Islet precursor cell (in vitro differentiated cells): ENCODE results near the gene ALAS1.

ENCODE experiments used
- DNase-seq: peaks from one replicate; pipeline ENCODE4 v3.0.0-alpha.2; 2018

ALAS1 gene

DNA sequence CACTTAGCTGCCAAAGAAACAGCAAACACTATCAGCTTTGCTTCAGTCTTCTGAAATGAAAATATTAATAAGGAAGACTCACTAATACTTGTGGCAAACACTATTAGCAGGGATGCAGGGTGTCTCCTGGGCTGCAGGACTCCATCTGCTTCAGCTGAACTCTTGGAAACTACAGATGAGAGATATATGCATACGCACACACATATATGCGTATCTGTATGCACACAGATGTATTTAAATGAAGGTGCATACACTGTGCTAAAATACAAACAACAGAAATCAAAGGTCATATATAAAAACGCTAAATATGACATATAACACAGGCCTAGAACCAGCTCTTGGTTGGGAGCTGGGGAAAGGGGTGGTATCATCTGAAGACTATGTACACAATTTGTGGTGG lies 58.2 kb downstream of the ALAS1 start:
- DNase-seq = no peak

GRCh38 chr3:52256622-52257021 lies 58.7 kb downstream of the ALAS1 start:
- no peak for DNase-seq

DNA sequence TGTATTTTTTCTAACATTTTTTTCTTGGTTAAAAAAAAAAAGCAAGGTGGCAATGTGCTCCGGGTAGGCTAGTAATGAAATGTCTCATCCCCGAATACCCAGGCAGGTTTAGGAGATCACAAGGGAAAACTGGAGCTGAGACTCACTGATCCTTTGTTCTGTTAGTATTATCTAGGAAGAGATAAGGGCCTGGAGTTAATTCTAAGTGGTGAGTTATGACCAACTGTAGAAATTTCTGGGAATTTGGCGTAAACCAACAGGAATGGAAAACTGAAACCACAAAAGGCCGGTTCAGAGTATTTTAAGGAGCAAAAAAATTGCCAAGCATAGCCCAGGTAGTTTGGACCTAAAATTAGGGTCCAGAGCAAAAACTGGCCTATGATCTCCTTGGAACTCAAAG lies 60.0 kb downstream of the ALAS1 start:
- no peak for DNase-seq

DNA sequence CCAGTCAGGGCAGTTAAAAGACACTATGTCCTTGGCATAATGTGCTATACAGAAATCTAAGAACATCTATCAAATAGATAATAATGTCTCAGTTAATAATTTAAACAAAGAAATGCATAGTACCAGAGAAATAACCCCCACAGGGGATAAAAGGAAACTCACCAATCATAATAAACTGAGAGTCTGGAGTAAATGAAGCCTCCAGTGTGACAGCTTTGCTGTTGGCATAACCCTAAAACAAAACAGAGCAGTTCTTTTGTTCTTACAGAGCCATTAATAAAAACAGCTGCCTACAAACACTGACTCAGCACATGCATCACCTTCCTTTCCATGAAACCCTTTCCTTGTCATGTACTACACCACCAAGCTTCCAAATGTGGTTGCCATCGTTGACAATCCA lies 61.1 kb downstream of the ALAS1 start:
- no peak for DNase-seq

GRCh38 chr3:52259448-52259847 lies 61.5 kb downstream of the ALAS1 start:
- DNase-seq = no peak

DNA sequence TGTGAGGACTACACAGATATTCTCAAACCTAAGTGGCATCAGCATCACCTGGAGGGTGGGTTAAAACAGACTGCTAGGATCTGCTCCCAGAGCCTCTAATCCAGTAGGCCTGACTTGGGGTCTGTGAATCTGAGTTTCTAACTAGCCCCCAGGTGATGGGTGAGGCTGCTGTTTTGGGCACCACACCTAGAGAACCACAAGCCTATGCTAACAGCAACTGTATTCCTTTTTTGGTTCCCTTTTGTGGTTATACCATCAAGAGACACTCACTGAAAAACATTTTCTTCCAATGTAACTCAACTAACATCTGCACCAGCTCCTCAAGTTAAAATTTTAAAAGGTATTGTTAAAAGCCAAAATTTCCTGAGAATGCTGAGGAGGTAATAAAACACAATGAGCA lies 64.5 kb downstream of the ALAS1 start:
- DNase-seq = no peak
